Activated CD4-positive, CD25-positive, alpha-beta regulatory T cell treated with anti-CD3 and anti-CD28 coated beads, Interleukin-2, amount 50 U/mL, for 16 hours (primary cell): ENCODE results near the gene BNC2.
"Not testable (repeated sequence)": the region's sequence is repeated elsewhere in the genome, so short reads cannot be mapped to it uniquely, and the experiment has no call there.

Experiments
- DNase-seq: peaks from one replicate; pipeline ENCODE4 v3.0.0-alpha.2; 2020; ENCODE audit warnings: low read depth, low spot score

Gene BNC2

DNA sequence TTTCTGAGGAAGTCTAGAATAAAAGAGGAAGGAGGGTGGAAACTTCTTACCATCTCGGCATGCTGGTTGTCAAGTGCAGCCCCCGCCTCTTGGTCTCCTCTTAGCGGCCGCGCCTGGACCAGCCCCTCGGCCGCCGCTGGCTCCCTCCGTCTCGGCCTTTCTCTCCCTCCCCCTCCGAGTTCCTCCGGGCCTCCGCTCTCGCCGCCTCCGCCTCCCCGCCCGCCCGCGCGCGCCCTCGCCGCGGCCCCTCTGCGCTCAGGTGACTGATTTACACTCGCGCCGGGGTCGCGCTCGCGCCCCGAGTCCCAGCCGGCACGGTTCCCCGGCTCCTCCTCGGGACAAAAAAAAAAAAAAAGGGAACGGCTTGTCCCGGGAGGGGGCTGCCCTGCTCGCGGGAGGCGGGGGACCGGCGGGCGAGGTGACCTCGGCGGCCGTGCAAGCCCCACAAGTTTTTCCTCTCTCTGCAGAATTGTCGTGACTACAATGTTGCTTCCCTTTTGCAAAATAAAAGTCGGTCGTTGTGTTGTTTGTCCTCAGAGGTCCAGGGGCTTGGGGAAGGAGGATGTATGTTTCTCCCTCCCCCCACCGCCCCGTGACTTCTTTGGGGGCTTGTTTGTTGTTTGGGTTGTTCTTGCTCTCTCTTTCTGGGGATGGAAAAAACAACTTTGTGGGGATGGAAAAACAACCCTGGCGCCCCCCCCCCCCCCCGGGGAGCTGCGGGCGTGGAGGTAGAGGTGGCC, at the start of gene BNC2:
TSS of gene BNC2 (minus strand) at position 75 of the 740 bp plus-strand sequence. CDS start at position 53, 22 bp downstream.
- DNase-seq, result no peak

DNA sequence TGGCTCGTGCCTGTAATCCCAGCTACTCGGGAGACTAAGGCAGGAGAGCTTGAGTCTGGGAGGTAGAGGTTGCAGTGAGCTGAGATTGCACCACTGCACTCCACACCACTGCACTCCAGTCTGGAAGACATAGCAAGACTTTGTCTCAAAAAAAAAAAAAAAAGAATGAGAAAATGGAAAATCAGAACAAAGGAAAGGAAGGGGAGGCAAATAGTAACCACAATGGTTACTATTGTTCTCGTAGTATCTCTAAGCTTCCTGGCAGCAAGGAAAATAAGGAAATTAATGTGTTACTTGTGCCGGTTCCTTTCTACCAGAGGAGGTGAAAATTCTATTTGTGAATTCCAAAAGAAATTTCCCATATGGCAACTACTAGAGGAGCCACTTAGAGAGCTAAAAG, 48.5 kb upstream of the BNC2 start:
- no peak for DNase-seq

GRCh38 chr9:16915126-16915831, 44.8 kb upstream of the BNC2 start:
- DNase-seq, result no peak

GRCh38 chr9:16912197-16912596, 41.7 kb upstream of the BNC2 start:
- no peak for DNase-seq

GRCh38 chr9:16908206-16908605, 37.7 kb upstream of the BNC2 start:
- DNase-seq, result not testable (repeated sequence)

GRCh38 chr9:16904655-16905054, 34.2 kb upstream of the BNC2 start:
- DNase-seq, result no peak

DNA sequence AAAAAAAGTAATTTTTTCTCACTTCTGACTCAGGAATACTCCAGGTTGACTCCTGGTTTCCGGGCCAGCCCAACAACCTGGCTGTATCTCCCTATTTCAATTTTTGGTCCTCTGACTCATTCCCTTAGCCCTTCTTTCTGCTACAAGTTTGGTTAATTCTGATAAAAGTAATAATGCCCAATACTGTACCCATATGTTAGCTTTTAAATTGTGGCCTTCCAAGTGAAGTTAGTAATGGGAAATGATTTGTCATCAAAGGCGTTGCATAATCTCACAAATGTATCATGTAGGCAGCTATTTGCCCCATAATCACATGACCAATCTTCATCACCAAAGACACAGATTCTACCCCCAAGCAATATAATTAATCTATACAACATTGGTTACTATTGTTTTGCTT, 31.1 kb upstream of the BNC2 start:
- DNase-seq, result no peak

GRCh38 chr9:16899606-16900005, 29.1 kb upstream of the BNC2 start:
- no peak for DNase-seq

DNA sequence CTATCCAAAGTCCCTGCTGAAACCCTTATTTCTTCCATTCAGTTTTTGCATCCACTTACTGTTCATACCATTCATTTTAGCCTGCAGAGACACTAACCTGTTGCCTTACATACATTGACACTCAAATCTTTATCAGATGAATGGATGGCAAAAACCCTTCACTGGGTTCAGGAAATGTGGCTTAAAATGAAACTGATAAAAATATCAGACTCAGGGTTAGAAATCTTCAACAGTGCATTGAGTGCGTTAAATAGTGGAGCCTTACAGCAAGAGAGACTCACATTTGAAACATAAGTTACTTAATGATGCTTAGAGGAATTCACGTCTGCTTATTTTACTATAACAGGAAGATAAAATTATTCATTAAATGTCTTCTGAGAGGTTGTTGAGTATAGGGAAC, 28.0 kb upstream of the BNC2 start:
- DNase-seq, result no peak

DNA sequence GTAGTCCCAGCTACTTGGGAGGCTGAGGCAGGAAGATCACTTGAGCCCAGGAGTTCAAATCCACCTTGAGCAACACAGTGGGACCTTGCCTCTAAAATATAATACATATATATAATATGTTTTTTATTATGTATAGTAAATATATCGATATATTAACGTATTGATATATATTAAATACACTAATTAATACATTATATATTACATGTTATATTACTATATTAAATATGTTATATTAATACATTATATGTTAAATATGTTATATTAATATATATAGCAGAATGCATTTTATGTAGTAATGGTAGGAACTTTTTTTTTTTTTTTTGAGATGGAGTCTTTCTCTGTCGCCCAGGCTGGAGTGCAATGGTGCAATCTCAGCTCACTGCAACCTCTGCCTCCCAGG, 18.1 kb upstream of the BNC2 start:
- DNase-seq, result no peak

- DNase-seq, result no peak
These were observed 15.5 kb upstream of the BNC2 start for GRCh38 chr9:16885931-16886330.

DNA sequence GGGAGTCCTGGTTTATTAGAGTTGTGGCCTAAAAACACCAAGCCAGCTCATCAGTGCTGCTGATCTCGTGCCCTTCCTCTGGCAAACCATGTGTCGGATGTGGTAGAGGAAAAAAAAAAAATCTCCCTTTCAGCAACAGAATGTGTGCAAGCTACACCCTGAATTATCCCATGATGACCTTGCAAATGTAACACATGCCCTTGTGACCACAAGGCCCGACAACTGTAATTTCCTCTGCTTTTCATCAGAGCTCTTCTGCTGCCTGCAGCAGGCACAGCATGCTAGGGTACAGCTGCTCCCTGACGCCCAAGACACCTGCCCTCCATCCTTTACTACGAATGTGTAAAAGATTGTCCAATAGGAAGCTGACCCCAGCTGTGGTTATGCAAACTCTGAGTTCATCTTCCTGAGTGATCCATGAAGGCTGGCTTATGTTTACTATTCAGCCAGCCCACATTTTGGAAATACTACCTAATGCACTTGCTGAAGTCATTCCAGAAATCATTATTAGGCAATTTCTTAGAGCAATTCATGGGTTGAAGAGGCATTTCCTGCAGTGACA, 14.6 kb upstream of the BNC2 start:
- DNase-seq, result no peak

DNA sequence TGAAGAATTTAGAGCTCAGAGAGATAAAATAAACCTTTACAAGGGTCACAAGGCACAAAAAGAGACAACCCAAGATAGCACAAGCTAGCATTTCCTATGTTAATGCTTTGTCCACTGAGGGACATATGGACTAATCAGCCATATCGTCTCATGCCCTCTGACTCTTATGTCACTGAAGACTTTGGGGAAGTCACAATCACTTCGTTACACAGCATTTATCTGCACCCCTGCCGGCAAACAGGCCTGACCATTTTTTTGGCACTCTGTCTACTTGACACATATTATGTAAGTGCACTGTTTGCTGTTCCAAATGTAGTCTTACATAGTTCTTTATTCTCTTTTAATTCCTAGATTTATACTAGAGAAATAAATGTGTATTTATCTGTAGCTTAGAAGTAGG, 13.9 kb upstream of the BNC2 start:
- no peak for DNase-seq

DNA sequence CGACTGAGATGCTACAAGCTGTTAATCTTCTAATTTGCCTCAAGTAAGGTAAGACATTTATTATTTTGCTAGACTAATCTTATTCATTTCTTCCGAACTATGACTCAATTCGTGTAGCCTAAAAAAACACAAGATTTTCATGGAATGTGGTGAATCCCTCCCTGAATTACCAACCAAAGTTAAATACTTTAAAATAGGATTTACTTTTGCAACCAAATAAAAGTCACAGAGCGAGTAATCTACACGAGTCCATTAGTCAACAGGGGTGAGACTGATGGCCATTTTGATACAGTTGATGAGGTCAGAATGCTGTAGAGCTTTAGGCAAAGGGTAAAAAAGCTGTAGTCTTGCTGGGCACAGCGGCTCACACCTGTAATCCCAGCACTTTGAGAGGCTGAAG, 13.1 kb upstream of the BNC2 start:
- no peak for DNase-seq

- not testable (repeated sequence) for DNase-seq
These were observed 12.0 kb upstream of the BNC2 start for GRCh38 chr9:16882440-16882839.

DNA sequence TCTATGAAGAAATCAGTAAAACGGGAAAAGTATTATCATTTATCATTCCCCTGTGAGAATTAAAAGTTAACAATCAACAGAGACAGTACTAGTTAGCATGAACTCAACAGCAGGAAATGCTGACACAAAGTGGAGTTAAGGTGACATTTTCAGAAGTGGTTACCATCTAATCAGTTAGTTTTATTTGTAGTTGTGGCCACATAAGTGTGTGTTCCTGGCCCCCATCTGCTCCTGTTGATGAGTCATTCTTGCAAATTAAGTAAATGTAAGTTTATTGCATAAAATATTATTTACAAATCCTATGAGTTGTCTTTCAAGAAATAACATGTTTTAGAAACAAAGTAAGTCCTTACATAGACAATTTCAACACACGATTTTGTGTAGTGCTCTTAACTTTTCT, 8.9 kb upstream of the BNC2 start:
- no peak for DNase-seq

GRCh38 chr9:16877256-16877655, 6.8 kb upstream of the BNC2 start:
- no peak for DNase-seq

- no peak for DNase-seq
These were observed 2.8 kb upstream of the BNC2 start for GRCh38 chr9:16873126-16873802.

- DNase-seq, result no peak
These were observed 1.1 kb upstream of the BNC2 start for GRCh38 chr9:16871336-16872151.

GRCh38 chr9:16869882-16870595, 431 bp downstream of the BNC2 start:
- no peak for DNase-seq
